Smooth muscle cell (in vitro differentiated cells): ENCODE measurements around the gene PACSIN1. TPM values are rescaled to one million over a fixed set of nuclear protein-coding genes. Genes with fewer than 3 reads are reported as not detected.

Experiments used
- DNase-seq: peaks from one replicate; lab custom pipeline; 2025; ENCODE audit not compliant: unreplicated experiment; lab: John Stamatoyannopoulos, UW
- H2AFZ ChIP-seq: fragments of 200-600 bp; sonication (generic); 2 replicates; pipeline ENCODE4 v1.6.0; 2016; ENCODE audit warnings: antibody characterized with exemption, low read depth, mild to moderate bottlenecking
- H3F3A ChIP-seq: fragments of 200-600 bp; sonication (generic); 2 replicates; pipeline ENCODE4 v1.6.0; 2017; ENCODE audit warnings: antibody characterized with exemption, low read depth
- H3K27ac ChIP-seq: fragments of 200-600 bp; sonication (generic); 2 replicates; pipeline ENCODE4 v1.5.1; 2016; ENCODE audit warnings: low read depth, mild to moderate bottlenecking
- H3K27me3 ChIP-seq: fragments of 200-600 bp; sonication (generic); 2 replicates; pipeline ENCODE4 v1.6.1; 2016; ENCODE audit warnings: low read depth, mild to moderate bottlenecking
- H3K36me3 ChIP-seq: fragments of 200-600 bp; sonication (generic); 2 replicates; pipeline ENCODE4 v1.5.1; 2016; ENCODE audit warnings: low read depth
- H3K4me1 ChIP-seq: fragments of 200-600 bp; sonication (generic); 2 replicates; pipeline ENCODE4 v1.5.1; 2016; ENCODE audit warnings: low read depth
- H3K4me2 ChIP-seq: fragments of 200-600 bp; sonication (generic); 2 replicates; pipeline ENCODE4 v1.6.0; 2016; ENCODE audit warnings: mild to moderate bottlenecking
- H3K4me3 ChIP-seq: fragments of 200-600 bp; sonication (generic); 2 replicates; pipeline ENCODE4 v1.5.1; 2016; ENCODE audit warnings: mild to moderate bottlenecking
- H3K79me2 ChIP-seq: fragments of 200-600 bp; sonication (generic); 2 replicates; pipeline ENCODE4 v1.6.0; 2016; ENCODE audit warnings: low read depth, mild to moderate bottlenecking
- H3K9ac ChIP-seq: fragments of 200-600 bp; sonication (generic); 2 replicates; pipeline ENCODE4 v1.6.0; 2016; ENCODE audit warnings: low read depth
- H3K9me3 ChIP-seq: fragments of 200-600 bp; sonication (generic); replicated peaks from 2 replicates; pipeline ENCODE4 v1.5.1; 2016; ENCODE audit warnings: low read depth
- H4K20me1 ChIP-seq: fragments of 200-600 bp; sonication (generic); 2 replicates; pipeline ENCODE4 v1.6.0; 2016; ENCODE audit warnings: low read depth
- WGBS: methylation state at CpG from one replicate; pipeline ENCODE4 v1.1.7; 2016; ENCODE audit warnings: low lambda C conversion rate; 5-methylcytosine and 5-hydroxymethylcytosine counted together
- polyA plus RNA-seq: library from polyadenylated mRNA; unstranded; fragments of >200 nt; fragmentation: Nextera tagmentation; extraction: Ambion mirVana; gene quantifications from 2 replicates; pipeline ENCODE4 v1.2.1, GENCODE V29; 2016
- total RNA-seq: library from RNA; depleted of rRNA; stranded (reverse); fragments of >200 nt; gene quantifications from 2 replicates; pipeline ENCODE4 v1.2.3, GENCODE V29; 2014
- TF ChIP-seq, protein P1 (sequence below): fragments of 200-600 bp; sonication (generic); IDR thresholded peaks from 2 replicates; pipeline ENCODE4 v1.5.1; 2017; ENCODE audit warnings: borderline replicate concordance, mild to moderate bottlenecking, antibody characterized with exemption; ENCODE audit not compliant: insufficient read depth, poor library complexity, severe bottlenecking

The PACSIN1 gene
- total and polyA plus RNA-seq, 2 experiments from 2014 or later: not detected

- H3F3A ChIP-seq: no peaks in the 10 kb centered on the region
- H3K4me2 ChIP-seq: no peak overlapping the region
- TF ChIP-seq, protein P1, sequence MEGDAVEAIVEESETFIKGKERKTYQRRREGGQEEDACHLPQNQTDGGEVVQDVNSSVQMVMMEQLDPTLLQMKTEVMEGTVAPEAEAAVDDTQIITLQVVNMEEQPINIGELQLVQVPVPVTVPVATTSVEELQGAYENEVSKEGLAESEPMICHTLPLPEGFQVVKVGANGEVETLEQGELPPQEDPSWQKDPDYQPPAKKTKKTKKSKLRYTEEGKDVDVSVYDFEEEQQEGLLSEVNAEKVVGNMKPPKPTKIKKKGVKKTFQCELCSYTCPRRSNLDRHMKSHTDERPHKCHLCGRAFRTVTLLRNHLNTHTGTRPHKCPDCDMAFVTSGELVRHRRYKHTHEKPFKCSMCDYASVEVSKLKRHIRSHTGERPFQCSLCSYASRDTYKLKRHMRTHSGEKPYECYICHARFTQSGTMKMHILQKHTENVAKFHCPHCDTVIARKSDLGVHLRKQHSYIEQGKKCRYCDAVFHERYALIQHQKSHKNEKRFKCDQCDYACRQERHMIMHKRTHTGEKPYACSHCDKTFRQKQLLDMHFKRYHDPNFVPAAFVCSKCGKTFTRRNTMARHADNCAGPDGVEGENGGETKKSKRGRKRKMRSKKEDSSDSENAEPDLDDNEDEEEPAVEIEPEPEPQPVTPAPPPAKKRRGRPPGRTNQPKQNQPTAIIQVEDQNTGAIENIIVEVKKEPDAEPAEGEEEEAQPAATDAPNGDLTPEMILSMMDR: no peak
- H3K4me3 ChIP-seq: no peak overlapping the region
- no peaks in the 10 kb centered on the region for H3K79me2 ChIP-seq
- no peaks in the 10 kb centered on the region for H3K36me3 ChIP-seq
- DNase-seq: no peak
- H3K4me1 ChIP-seq: no peaks in the 10 kb centered on the region
- WGBS: 70% methylated on average over 5 of the region's 5 CpGs
- no peak overlapping the region for H3K27ac ChIP-seq
- no peaks in the 10 kb centered on the region for H3K27me3 ChIP-seq
- H2AFZ ChIP-seq: no peak overlapping the region
- H3K9me3 ChIP-seq: no peaks in the 10 kb centered on the region
- no peaks in the 10 kb centered on the region for H4K20me1 ChIP-seq
- no peak overlapping the region for H3K9ac ChIP-seq
Observed at GRCh38 chr6:34506718-34507117, 40.8 kb downstream of the PACSIN1 start.

DNA sequence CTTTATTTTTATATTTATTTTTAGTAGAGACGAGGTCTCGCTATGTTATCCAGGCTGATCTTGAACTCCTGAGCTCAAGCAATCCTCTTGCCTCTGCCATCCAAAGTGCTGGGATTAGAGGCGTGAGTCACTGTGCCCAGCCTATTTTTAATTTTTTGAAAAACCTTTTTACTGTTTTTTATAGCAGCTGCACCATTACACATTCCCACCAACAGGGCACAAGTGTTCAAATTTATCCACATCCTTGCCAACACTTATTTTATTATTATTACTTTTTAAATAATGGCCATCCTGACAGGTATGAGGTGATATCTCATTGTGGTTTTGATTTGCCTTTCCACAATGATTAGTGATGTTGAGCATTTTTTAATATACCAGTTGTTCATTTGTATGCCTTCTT lies 42.5 kb downstream of the PACSIN1 start:
- Histone ChIP-seq H3K4me3 (no peak overlapping the region), H3K27ac (no peak overlapping the region), H2AFZ (no peak overlapping the region), H3K27me3 (no peaks in the 10 kb centered on the region), H3K36me3 (no peaks in the 10 kb centered on the region), H3F3A (no peaks in the 10 kb centered on the region), H3K79me2 (no peaks in the 10 kb centered on the region), H4K20me1 (no peaks in the 10 kb centered on the region), H3K9ac (no peak overlapping the region), H3K9me3 (no peaks in the 10 kb centered on the region), H3K4me1 (no peaks in the 10 kb centered on the region), H3K4me2 (no peak overlapping the region)
- 88% methylated on average over 3 of the region's 3 CpGs for WGBS
- TF ChIP-seq, protein P1: peak; percentile 29
- DNase-seq: no peak

- Histone ChIP-seq H2AFZ (no peak overlapping the region), H3K9ac (no peak overlapping the region), H3K4me3 (no peak overlapping the region), H3F3A (no peaks in the 10 kb centered on the region), H4K20me1 (no peaks in the 10 kb centered on the region), H3K9me3 (no peaks in the 10 kb centered on the region), H3K27ac (no peak overlapping the region), H3K4me1 (peaks cover under 1% of the 10 kb centered on the region), H3K36me3 (no peaks in the 10 kb centered on the region), H3K27me3 (no peaks in the 10 kb centered on the region), H3K79me2 (no peaks in the 10 kb centered on the region), H3K4me2 (no peak overlapping the region)
- TF ChIP-seq, protein P1: no peak
- 97% methylated on average over 4 of the region's 4 CpGs for WGBS
- DNase-seq: no peak
Observed at GRCh38 chr6:34509782-34510181, 43.9 kb downstream of the PACSIN1 start.

DNA sequence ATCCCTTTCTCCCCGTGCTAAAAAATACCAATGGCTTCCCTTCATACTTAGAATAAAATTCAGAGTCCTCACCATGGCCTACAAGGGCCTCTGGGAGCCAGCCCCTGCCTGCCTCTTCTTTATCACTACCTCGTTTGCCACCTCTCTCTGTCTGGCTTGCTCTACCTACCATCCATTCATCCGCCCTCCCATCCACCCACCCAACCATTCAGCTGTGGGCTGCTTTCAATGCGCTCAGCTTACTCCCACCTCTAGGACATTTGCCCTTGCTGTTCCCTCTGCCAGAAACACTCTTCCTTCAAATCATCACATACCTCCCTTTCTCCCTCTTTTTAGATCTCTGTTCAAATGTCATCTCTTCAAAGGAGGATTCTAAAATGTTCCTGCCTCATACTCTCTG lies 44.4 kb downstream of the PACSIN1 start:
- peaks cover 5% of the 10 kb centered on the region for H3K4me1 ChIP-seq
- no peak overlapping the region for H3K27ac ChIP-seq
- no peaks in the 10 kb centered on the region for H3K27me3 ChIP-seq
- no peaks in the 10 kb centered on the region for H3F3A ChIP-seq
- no peak overlapping the region for H2AFZ ChIP-seq
- H3K4me3 ChIP-seq: no peak overlapping the region
- no peak overlapping the region for H3K4me2 ChIP-seq
- no peak overlapping the region for H3K9ac ChIP-seq
- H3K36me3 ChIP-seq: no peaks in the 10 kb centered on the region
- no peaks in the 10 kb centered on the region for H3K79me2 ChIP-seq
- H3K9me3 ChIP-seq: no peaks in the 10 kb centered on the region
- TF ChIP-seq, protein P1: no peak
- WGBS: 93% methylated on average over 4 of the region's 4 CpGs
- H4K20me1 ChIP-seq: no peaks in the 10 kb centered on the region
- no peak for DNase-seq
